Epithelial cell of proximal tubule (primary cell): ENCODE measurements around the gene GAB2. TPM values are rescaled to one million over a fixed set of nuclear protein-coding genes. Genes with fewer than 3 reads are reported as not detected.
A peak's percentile ranks its signal among the peaks of the same experiment; 100 is the strongest.

Experiments used
- DNase-seq: peaks from one replicate; pipeline ENCODE4 v3.0.0-alpha.2; 2011; ENCODE audit warnings: low read depth
- H3K4me3 ChIP-seq: 2 replicates; pipeline ENCODE4 v1.5.1; 2011; ENCODE audit warnings: low read depth, mild to moderate bottlenecking, low read length
- total RNA-seq: library from RNA; depleted of rRNA; stranded (reverse); fragments of >200 nt; gene quantifications from 2 replicates; pipeline ENCODE4 v1.2.3, GENCODE V29; 2015
- TF ChIP-seq, protein P1 (sequence below): conservative IDR thresholded peaks from 2 replicates; pipeline ENCODE4 v1.5.1; 2012; ENCODE audit warnings: low read depth, mild to moderate bottlenecking, low read length

Gene GAB2
- total RNA-seq, 1 donor from 2014 or later: 15.0 TPM

- TF ChIP-seq, protein P1, sequence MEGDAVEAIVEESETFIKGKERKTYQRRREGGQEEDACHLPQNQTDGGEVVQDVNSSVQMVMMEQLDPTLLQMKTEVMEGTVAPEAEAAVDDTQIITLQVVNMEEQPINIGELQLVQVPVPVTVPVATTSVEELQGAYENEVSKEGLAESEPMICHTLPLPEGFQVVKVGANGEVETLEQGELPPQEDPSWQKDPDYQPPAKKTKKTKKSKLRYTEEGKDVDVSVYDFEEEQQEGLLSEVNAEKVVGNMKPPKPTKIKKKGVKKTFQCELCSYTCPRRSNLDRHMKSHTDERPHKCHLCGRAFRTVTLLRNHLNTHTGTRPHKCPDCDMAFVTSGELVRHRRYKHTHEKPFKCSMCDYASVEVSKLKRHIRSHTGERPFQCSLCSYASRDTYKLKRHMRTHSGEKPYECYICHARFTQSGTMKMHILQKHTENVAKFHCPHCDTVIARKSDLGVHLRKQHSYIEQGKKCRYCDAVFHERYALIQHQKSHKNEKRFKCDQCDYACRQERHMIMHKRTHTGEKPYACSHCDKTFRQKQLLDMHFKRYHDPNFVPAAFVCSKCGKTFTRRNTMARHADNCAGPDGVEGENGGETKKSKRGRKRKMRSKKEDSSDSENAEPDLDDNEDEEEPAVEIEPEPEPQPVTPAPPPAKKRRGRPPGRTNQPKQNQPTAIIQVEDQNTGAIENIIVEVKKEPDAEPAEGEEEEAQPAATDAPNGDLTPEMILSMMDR: no peak
Measured at GRCh38 chr11:78441956-78442355, 24.3 kb upstream of the GAB2 start.

GRCh38 chr11:78438298-78438975 lies 20.8 kb upstream of the GAB2 start:
- no peak for DNase-seq
- TF ChIP-seq, protein P1: no peak
- H3K4me3 ChIP-seq: no peak overlapping the region

More at GRCh38 chr11:78441956-78442355, 24.3 kb upstream of the GAB2 start:
- DNase-seq: no peak
- H3K4me3 ChIP-seq: no peak overlapping the region

- TF ChIP-seq, protein P1: no peak
- no peak for DNase-seq
- H3K4me3 ChIP-seq: no peak overlapping the region
Measured at GRCh38 chr11:78432956-78433355, 15.3 kb upstream of the GAB2 start.

DNA sequence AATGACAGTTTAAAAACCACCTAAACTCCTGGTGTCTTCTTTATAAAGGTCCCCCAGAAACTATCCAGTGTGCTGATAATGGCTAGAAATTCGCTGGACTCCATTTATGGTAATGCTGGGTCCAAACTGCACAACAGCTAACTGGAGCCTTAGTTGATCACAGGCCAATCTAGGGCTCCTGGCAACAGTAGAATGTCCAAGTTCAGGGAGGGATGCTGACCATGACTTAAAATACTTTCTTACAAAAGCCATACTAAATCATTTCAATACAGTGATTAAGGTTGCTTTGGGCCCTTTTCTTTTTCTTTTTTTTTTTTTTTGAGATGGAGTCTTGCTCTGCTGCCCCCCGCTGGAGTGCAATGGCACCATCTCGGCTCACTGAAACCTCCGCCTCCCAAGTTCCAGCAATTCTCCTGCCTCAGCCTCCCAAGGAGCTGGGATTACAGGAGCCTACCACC lies 14.5 kb upstream of the GAB2 start:
- TF ChIP-seq, protein P1: peak; percentile 63
- H3K4me3 ChIP-seq: no peak overlapping the region
- DNase-seq: no peak

- TF ChIP-seq, protein P1: no peak
- no peak for DNase-seq
- no peak overlapping the region for H3K4me3 ChIP-seq
Measured at GRCh38 chr11:78429660-78430059, 12.0 kb upstream of the GAB2 start.

DNA sequence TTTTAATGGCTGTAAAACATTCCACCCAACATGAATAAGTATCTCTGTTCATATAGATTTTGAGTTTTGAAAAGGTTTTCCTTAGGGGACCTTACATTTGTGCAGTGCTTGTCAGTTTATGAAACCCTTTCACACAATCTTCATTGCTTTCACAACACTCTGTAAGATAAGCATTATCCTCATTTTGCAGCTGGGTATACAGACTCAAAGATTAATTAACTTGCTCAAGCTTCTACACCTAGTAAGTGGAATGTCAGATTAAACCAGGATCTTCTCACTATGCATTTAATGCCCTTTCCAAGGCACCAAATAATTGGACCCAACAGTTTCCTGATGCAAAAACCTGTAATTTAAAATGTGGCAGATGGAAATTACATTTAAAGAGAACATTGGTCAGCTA lies 11.6 kb upstream of the GAB2 start:
- no peak for DNase-seq
- TF ChIP-seq, protein P1: no peak
- no peak overlapping the region for H3K4me3 ChIP-seq

DNA sequence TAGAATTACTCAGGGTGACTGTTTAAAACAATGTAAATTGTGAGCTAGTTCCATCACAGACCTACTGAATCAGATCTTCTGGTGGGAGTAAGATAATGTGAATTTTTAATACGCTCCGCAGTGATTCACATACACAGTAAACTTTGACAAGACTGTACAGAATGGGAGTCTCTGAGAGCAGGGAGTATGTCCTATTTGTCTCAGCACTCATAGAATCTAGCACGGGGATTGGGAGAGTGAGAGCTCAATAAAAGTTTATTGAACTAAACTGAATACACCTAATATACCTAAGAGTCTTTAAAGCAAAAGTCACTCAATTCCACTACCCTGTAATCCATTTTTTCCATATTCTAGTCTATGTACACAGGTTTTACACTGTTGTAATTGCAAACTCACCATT lies 11.2 kb upstream of the GAB2 start:
- DNase-seq: no peak
- H3K4me3 ChIP-seq: no peak overlapping the region
- TF ChIP-seq, protein P1: no peak
